ENCODE data around the gene SLC4A1.
"Not testable (repeated sequence)": the region's sequence is repeated elsewhere in the genome, so short reads cannot be mapped to it uniquely, and the experiment has no call there.

Gene SLC4A1

DNA sequence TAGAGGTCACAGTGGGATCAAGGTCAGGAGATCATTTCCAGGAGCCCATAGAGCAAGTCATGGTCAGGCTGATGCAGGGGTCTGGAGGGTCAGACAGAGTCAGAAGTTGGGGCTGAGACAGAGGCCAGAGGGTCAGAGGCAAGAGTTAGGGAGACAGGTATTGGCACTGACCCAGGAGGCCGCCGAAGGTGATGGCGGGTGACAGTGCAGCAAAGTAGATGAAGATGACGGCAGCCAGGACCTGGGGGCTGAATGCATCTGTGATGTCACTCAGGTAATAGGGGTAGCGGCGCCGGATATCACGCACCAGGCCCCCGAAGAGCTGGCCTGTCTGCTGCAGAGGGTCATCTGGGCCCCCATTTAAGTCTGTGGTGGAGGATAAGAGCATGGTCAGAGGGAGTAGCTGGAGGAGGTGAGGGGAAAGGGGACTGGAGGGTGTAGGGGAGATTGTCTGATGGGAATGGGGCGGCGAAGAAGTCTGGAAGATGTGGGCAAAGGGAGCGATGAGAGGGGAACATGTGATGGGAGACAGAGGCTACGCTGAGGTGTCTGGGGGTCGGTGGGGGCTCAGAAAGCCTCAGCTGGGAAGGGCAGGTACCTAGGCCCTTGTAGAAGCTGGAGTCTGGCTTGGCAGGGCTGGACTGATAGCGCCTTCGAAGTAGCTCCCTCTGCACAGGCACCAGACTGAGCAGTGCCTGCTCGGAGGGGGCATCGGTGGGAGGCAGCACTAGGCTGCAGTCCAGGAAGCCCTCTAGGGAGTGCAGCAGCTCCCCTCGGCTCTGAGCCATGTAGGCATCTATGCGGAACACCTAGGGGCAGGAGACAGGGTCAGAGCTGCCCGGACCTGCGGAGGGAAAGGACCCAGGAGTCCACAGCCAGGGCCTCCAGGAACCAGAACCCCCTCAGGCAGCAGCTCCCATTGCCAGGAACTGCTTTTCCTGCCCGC is 9.8 kb downstream of the SLC4A1 start:
- DNase-seq (ENCODE audit: low read depth, low spot score) = no peak

DNA sequence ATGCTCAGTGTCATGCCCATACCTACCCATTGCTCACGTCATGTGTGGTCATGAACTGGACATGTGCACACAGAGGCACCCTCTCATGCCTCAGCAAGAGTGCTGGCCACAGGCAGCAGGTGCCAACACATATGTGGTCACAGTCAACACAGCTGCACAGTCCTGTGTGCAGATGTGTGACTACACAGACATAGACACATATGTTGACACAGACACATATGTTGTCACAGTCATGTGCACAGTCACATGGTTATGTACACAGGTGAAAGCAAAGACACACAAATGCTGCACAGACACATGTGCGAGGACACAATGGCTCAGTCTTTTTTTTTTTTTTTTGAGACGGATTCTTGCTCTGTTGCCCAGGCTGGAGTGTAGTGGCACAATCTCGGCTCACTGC is 11.3 kb downstream of the SLC4A1 start:
- no peak for DNase-seq (ENCODE audit: low read depth, low spot score)

DNA sequence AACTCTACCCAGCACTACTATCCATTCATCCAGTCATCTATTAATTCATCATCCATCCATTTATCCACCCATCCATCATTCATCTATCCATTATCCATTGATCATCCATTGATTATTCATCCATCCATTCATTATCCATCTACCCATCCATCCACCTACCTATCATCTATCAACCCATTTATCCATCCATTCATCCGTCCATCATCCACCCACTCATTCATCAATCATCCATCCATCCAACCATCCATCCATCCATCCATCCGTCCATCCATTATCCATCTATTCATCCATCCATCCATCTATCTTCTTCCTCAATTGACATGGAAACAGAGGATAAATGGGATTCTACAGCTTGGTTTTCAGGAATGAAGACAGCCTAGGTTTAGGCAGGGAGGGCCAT is 12.0 kb downstream of the SLC4A1 start:
- no peak for DNase-seq (ENCODE audit: low read depth, low spot score)

DNA sequence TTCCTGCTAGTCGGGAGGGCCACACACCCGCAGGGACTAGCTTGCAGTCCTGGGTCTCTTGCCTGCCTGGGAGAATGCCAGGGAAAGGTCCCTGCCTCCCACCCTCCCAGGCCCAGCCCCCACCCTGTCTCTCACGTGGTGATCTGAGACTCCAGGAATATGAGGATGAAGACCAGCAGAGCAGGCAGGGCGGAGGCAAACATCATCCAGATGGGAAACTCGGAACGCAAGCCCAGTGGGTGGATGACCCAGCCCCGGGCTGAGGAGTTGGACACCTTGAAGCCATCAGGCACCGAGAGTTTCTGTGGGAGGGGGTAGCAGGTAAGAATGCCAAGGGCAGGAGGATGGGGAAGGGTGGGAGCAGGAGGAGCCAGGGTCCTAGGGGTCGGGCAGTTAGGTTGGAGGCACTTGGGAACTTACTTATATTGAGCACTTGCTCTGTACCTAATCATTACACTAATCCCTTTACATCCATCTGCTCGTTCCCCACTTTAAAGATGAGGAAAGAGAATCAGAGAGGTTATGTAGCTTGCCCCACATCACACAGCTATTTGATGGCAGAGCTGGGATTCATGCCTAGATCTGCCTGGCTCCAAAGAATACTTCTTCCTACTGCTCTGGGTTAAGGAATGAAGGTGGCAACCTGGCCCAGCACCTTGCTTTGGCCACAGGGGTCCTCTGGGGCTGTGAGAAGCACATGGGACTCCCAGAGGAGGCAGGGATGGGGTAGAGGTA is 13.4 kb downstream of the SLC4A1 start:
- DNase-seq (ENCODE audit: low read depth, low spot score) = no peak

DNA sequence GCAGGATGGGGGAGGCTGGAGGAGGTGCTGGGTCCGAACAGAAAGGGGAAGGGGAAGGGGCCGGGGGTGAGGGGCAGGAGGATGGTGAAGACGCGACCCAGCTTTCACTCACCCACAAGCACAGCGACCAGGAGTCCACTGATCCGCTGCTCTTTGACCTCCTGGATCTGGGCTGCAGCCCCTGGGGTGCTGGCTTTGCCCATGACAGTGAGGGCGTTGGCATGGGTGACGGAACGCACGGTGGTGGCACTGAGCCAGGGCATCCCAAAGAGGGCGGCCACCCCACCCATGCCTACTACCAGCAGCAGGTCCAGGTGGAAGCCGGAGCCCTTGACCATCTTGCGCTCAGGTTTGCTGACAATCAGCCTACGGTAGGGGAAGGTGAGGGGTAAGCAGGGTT is 14.9 kb downstream of the SLC4A1 start:
- DNase-seq (ENCODE audit: low read depth, low spot score) = no peak

DNA sequence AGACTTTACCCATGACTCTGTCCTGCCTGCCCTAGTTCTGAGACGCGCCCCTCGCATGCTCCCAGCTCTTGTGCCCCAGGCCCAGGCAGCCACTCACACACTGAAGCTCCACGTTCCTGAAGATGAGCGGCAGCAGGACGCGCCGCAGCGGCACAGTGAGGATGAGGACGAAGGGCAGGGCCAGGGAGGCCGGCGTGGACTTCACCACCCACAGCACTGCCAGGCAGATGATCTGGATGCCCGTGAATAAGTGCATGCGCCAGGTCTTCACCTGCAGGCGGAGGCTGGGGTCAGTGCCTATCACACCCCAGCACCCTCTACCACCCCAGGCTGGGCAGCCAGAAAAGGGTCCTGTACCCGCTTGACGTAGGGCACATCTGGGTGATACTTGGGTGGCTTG is 16.9 kb downstream of the SLC4A1 start:
- no peak for DNase-seq (ENCODE audit: low read depth, low spot score)

DNA sequence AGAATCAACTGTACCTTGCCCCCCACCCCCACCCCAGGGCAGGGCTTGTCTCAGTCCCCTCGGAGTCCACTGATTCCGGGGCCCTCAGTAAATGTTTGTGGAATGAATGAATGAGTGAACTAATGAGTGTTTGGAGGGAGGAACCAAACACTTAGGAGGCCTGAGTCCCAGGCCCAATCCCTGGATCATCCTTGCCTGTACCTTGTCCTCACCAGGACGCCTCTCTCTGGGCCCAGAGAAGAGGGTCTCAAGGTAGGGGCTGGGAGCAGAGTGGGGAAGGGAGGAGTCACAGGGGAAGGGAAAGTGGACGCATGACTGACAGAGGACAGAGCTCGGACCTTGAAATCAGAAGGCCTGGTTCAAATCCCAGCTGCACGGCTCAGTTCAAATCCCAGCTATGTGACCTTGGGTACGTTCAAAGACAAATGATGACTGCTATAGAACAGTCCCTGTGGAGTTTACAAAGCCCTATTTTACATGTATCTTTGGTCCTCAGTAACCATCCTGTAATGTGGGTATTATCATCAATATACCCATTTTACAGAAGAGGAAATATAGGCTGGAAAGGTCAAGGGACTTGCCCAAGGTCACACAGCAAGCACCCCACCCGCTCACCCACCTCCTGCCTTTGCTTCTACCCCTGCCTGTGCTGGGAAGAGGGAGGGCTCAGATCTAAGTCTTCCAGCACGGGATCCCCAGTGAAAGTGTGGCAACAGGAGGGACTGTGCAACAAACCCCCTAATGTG is 18.3 kb downstream of the SLC4A1 start:
- DNase-seq (ENCODE audit: low read depth, low spot score) = no peak

DNA sequence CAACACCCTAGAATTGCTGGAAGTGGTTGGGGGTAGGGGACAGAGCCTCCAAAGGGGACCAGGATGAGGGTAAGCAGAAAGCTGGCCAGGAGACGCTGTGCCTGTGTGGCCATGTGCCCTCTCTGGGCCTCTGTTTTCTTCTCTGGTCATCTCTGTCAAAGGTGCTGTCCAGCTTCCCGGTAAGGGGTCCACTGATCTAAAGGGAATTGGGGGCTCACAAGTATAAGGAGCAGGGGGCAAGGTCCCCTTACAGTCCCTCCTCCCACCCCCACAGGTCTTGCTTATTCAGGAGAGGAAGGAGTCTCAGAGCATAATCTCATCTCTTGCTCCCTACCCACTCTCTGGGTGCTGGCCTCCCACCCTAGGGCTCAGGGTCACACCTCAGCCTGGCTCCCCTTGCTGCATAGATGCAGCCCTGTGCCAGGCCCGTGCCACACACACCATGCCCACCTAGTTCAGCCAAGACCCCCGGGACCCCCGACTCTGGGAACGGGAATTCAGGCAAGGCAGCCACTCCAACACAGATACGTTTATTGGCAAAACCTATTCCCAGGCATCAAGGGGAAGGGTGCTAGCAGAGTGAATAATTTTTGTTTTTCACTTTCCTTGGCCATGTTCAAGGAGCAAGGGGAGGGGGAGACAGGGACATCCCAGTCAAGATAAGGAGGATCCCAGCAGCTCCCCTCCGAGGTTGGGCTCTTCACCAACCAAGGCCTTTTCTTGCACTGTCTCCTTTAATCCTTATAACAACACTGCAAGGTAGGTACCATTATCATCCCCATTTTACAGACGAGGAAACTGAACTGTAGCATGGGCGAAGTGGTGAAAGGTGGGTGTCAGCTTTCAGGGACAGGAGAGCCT is 19.8 kb downstream of the SLC4A1 start:
- DNase-seq (ENCODE audit: low read depth, low spot score) = no peak

DNA sequence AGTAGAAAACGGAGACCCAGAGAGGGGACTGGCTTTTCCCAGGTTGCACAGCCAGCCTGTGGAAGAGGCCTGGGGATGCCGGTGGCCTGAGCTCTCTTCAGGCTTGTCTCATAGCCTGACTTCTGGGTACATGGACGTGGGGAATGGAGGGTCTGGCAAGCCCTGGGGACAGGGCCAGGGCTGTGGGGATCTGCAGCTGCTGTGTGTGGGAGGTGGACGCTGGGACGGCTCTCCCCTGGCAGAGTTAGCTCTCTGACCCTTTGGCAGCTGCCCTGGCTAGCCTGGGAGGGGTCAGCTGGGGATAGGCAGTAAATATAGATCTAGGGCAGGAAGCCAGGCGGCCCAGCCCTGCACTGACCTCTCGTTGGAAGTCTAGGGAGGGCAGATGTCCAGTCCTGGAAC is 20.5 kb downstream of the SLC4A1 start:
- no peak for DNase-seq (ENCODE audit: low read depth, low spot score)

DNA sequence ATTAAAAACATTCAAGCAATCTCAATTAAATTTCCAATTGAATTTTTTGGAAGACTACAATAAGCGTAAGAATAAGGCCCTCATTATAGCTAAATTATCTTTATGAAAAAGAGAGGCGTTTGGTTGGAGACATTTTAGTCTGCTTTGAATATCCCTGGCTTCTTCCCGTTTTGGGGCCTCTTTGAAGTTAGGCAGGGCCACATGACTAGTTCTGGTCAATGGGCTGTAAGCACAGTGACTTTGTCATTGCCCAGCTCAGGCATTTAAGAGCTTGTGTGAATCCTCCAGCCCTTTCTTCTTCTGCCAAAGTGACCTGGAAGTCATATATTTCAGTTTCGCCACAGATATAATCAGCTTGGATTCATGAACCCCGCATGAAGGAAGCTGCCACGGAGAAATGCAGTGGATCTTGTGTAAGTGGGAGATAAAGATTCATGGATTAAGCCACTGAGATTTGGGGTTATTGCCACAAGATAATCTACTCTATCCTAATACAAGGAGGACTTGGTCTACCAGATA is 26.8 kb downstream of the SLC4A1 start:
- no peak for DNase-seq (ENCODE audit: low read depth, low spot score)

DNA sequence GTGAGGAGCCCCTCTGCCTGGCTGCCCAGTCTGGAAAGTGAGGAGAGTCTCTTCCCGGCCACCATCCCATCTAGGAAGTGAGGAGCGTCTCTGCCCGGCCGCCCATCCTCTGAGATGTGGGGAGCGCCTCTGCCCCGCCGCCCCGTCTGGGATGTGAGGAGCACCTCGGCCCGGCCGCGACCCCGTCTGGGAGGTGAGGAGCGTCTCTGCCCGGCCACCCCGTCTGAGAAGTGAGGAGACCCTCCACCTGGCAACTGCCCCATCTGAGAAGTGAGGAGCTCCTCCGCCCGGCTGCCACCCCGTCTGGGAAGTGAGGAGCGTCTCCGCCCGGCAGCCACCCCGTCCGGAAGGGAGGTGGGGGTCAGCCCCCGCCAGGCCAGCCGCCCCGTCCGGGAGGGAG is 30.0 kb downstream of the SLC4A1 start:
- not testable (repeated sequence) for DNase-seq (ENCODE audit: low read depth, low spot score)

DNA sequence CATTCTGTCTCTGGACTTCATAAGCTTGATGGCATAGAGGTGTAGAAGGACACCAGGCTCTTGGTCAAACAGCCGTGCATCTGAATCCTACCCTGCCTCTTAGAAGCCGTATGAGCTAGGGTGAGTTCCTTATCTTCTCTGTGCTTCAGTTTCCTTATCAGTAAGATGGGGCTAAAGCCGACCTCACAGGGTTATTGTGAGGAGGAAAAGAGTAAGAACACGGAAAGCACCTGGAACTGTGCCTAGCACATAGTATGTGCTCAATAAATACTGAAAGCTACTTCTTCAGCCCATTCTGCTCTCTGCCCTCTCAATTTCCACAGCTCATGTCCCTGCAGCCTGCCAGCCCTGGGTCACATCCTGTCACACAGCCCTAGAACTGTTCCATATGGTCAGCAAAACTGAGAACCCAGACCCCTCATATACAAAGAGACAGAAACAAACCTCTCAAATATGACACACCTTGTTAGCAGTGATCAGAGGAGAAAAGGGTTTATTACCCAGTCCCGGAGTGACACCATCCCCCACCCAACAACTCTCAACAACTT is 31.4 kb downstream of the SLC4A1 start:
- DNase-seq (ENCODE audit: low read depth, low spot score) = no peak

DNA sequence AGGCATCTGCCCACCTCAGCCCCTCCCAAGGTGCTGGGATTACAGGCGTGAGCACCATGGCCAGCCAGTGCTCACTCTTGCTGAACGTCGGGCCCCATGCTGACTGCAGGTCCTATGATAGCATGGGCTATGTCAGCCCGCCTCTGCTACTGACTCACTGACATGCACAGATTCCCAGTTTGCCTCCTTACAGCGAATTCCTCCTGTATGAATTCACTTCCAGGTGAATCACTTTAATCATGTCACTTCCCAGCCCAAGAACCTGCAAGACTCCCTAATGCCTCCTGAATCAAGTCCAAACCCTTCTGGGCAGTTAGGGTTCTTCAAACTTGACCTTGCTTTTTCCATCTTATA is 32.4 kb downstream of the SLC4A1 start:
- DNase-seq (ENCODE audit: low read depth, low spot score) = no peak

DNA sequence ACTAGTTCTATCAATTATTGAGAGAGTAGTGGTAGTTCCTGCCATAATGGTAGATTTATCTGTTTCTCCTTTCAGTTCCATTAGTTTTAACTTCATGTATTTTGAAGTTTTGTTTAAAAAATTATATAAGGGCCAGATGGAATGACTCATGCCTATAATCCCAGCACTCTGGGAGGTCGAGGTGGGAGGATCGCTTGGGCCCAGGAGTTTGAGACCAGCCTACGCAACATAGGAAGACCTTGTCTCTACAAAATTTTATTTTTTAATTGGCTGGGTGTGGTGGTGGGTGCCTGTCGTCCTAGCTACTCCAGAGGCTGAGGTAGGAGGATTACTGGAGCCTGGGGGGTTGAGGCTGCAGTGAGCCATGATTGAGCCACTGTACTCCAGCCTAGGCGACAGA is 34.4 kb downstream of the SLC4A1 start:
- DNase-seq (ENCODE audit: low read depth, low spot score) = no peak

DNA sequence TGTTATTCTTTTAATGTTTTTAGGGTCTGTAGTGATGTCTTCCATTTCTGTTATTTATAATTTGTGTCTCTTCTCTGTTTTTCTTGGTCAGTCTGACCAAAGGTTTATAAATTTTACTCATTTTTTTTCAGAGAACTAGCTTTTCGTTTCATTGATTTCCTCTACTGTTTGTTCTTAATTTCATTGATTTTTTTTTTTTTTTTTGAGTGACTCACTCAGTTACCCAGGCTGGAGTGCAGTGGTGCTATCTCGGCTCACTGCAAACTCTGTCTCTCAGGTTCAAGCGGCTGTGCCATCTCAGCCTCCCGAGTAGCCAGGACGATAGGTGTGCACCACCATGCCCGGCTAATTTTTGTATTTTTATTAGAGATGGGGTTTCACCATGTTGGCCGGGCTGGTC is 35.9 kb downstream of the SLC4A1 start:
- no peak for DNase-seq (ENCODE audit: low read depth, low spot score)

DNA sequence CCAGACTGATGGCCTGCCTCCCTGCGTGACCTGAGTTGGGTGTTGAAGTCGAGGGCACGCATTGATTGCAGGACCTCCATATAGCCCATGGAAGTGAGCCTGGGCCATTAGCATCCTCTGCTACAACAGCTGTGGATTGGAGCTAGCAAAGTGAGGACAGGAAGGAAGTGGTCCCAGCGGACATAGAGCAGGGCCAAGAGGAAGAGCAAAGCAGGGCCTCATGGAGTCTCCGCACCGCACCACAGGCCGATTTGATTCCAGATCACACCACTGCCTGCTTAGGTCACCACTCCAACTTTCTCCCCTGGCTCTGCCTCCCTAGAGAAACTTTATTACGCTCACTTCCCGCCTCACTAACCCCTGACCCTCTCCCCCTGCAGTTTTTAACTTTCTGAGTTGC is 37.8 kb downstream of the SLC4A1 start:
- no peak for DNase-seq (ENCODE audit: low read depth, low spot score)

DNA sequence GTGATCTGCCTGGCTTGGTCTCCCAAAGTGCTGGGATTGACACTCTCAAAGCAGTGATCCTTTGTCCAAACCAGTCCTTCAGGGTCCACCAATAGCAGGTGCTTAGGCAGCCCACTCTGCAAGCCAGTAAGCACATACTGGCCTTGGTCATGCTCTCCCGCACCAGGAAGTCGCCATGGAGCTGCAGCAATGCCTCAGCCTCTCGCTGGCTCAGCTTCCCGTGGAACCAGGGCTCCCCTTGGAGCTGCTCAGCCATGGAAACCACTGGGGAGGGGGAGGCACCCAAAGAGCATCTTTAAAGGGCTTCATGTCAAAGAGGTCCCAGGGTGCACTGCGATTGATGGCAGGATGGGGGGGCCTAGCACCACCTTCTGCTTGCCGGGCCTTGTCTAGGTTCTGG is 38.8 kb downstream of the SLC4A1 start:
- no peak for DNase-seq (ENCODE audit: low read depth, low spot score)

DNA sequence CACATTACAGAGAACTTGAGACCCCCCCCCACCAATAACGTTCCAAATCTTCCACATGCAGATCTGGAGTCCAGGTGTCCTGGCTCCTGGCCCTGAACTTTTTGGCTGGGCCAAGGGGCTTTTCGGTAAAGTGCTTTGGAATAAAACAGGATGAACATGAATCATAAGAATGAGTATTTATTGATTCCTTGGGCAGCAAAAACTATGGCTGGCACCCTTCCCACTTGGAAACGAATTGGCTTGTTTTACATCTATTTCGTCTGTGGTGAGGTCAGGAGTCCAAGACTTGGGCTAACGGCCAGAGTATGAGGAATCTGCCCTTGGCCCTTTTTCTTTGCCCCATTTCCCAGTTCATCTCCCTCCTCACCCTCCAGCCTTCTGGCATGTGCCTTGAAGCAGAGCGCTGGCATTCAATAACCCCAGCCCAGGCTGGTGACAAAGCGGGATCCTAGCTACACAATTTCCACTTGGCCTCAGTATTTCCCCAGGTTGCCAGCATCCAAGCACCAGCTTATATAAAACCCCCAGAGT is 44.3 kb downstream of the SLC4A1 start:
- DNase-seq (ENCODE audit: low read depth, low spot score) = no peak

DNA sequence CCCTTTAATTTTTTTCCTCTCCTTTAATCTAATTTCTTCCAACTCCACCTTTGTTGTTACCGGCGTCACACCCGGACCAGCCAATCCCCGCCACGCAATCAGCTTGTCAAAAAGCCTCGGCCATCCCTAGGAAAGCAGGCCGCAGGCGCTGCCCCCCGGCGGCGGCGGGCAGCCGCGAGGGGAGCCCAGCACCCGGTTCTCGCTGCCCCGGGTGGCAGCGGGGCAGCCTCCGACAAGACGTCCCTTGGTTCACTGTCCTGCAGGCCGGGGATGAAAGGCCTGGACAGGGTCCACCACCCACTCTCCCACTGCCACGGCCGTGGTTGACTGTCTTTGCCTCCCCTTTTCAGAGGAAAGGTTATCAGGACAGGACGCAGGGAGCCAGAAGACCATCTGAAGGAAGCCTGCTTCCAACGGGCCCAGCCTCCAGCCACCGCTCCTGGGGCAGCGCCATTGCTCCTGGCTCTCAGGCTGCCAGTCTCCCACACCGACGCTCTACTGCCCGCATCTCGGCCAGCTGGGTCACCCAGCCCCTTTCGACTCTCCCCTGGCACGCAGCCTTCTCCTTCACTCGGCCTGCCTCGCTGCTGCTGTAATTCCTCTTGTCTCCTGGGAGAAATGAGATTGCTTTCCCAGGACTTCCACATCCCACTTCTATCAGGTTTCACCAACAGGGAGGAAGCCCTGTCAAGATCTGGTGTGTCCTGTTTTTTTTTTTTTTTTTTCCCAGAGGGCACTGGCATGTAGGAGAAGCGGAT is 45.6 kb downstream of the SLC4A1 start:
- no peak for DNase-seq (ENCODE audit: low read depth, low spot score)

DNA sequence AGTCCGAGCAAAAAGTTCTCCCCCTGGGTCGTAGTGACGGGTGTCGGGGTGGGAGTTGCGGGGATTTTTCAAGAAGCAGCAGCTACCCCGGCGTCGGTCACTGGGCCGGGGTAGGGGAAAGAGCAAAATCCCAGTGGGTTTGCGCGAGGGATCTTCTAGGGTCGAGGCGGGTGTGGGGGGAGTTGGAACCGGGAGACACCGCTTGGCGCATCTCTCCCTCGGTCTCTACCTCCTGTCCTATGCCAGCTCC is 46.1 kb downstream of the SLC4A1 start:
- no peak for DNase-seq (ENCODE audit: low read depth, low spot score)
